ENCODE data around the gene STRADB. TPM values are rescaled to one million over a fixed set of nuclear protein-coding genes. Genes with fewer than 3 reads are reported as not detected.
A peak's percentile ranks its signal among the peaks of the same experiment; 100 is the strongest.

STRADB gene
- polyA plus RNA-seq, 3 donors: 6.9 to 25.6 (median 22.0) TPM

- no peak for TF ChIP-seq CTCF (IDR thresholded peaks at IDR 0.05)
- Histone ChIP-seq H3K9ac (ENCODE audit: insufficient read depth, low read length, poor library complexity, severe bottlenecking) (no peak overlapping the region), H3K79me2 (ENCODE audit: insufficient read depth, low read length) (no peaks in the 10 kb centered on the region), H3K27me3 (ENCODE audit: control insufficient read depth in 2 of 2, insufficient read depth in 2 of 2, low read length in 2 of 2) (no peaks in the 10 kb centered on the region), H3K4me1 (ENCODE audit: control insufficient read depth in 1 of 2, insufficient read depth in 2 of 2, low read length in 2 of 2) (no peaks in the 10 kb centered on the region), H3K27ac (ENCODE audit: low read depth in 1 of 2, low read length in 2 of 2) (no peak overlapping the region), H3K4me2 (replicated peaks; ENCODE audit: extremely low read depth, low read length, poor library complexity, severe bottlenecking) (no peak overlapping the region), H3K9me3 (replicated peaks in 1 of 2; ENCODE audit: control insufficient read depth in 1 of 2, insufficient read depth in 1 of 2, low read length in 2 of 2) (no peaks in the 10 kb centered on the region), H3K4me3 (replicated peaks in 1 of 3; ENCODE audit: low read depth in 2 of 3, low read length in 3 of 3) (no peak overlapping the region), H3K36me3 (replicated peaks in 1 of 2; ENCODE audit: control insufficient read depth in 1 of 2, insufficient read depth in 2 of 2, low read length in 2 of 2) (no peaks in the 10 kb centered on the region), H2AFZ (ENCODE audit: insufficient read depth, low read depth, low read length, poor library complexity, severe bottlenecking) (no peak overlapping the region), H4K20me1 (ENCODE audit: insufficient read depth, low read length) (no peaks in the 10 kb centered on the region)
- no peaks in the 10 kb centered on the region for H3K4me1 Mint-ChIP-seq
- H3K36me3 Mint-ChIP-seq: peaks cover 10 to 12% of the 10 kb centered on the region in 2 donors
- H3K27me3 Mint-ChIP-seq (ENCODE audit: low read depth in 3 of 3): peaks cover 0 to 5% (median 0%) of the 10 kb centered on the region in 3 donors
- no peak overlapping the region for H3K4me3 Mint-ChIP-seq
- WGBS (ENCODE audit: insufficient coverage): 100% methylated on average over 1 of the region's 4 CpGs
- intact Hi-C loops (cut with micrococcal nuclease): no loop called here
- peak overlapping the region in 1 of 7 donors; percentile 31 for H3K27ac Mint-ChIP-seq
- DNase-seq: no peak
- H3K9me3 Mint-ChIP-seq: peaks cover 0 to 9% (median 0%) of the 10 kb centered on the region in 7 donors
These were observed 33.3 kb downstream of the STRADB start for GRCh38 chr2:201484805-201485204.

DNA sequence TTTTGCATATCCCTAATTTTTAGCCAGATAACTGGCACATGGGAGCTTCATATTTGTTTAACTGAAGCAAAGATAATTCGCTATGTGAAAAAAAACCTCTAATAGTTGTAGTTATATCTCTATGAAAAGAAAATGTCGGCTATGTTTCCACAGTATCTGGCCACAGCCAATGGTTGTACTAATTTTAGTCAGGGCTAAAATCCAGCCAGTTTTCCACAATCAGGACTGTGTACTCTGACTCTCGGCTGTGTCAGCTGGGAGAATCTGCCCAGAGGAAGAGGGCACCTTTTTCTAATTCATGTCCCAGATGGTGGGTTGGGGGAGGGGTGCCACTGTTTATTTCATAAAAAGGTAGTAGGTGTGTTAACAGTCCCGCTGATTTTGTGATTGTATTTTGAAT lies 38.8 kb downstream of the STRADB start:
- no peaks in the 10 kb centered on the region for H3K4me1 ChIP-seq (ENCODE audit: control insufficient read depth in 1 of 2, insufficient read depth in 2 of 2, low read length in 2 of 2)
- peaks cover 0 to 5% (median 0%) of the 10 kb centered on the region in 3 donors for H3K27me3 Mint-ChIP-seq (ENCODE audit: low read depth in 3 of 3)
- WGBS (ENCODE audit: insufficient coverage): 80% methylated on average over 2 of the region's 4 CpGs
- intact Hi-C loops (cut with micrococcal nuclease): no loop called here
- no peaks in the 10 kb centered on the region for H3K4me1 Mint-ChIP-seq
- DNase-seq: no peak
- H3K79me2 ChIP-seq (ENCODE audit: insufficient read depth, low read length): no peaks in the 10 kb centered on the region
- no peaks in the 10 kb centered on the region for H3K9me3 ChIP-seq (replicated peaks in 1 of 2; ENCODE audit: control insufficient read depth in 1 of 2, insufficient read depth in 1 of 2, low read length in 2 of 2)
- no peaks in the 10 kb centered on the region for H4K20me1 ChIP-seq (ENCODE audit: insufficient read depth, low read length)
- H3K27ac ChIP-seq (ENCODE audit: low read depth in 1 of 2, low read length in 2 of 2): no peak overlapping the region
- no peak overlapping the region for H3K4me3 Mint-ChIP-seq
- no peaks in the 10 kb centered on the region for H3K36me3 ChIP-seq (replicated peaks in 1 of 2; ENCODE audit: control insufficient read depth in 1 of 2, insufficient read depth in 2 of 2, low read length in 2 of 2)
- no peak overlapping the region for H3K9ac ChIP-seq (ENCODE audit: insufficient read depth, low read length, poor library complexity, severe bottlenecking)
- no peaks in the 10 kb centered on the region for H3K36me3 Mint-ChIP-seq
- H3K4me2 ChIP-seq (replicated peaks; ENCODE audit: extremely low read depth, low read length, poor library complexity, severe bottlenecking): no peak overlapping the region
- H3K27me3 ChIP-seq (ENCODE audit: control insufficient read depth in 2 of 2, insufficient read depth in 2 of 2, low read length in 2 of 2): no peaks in the 10 kb centered on the region
- no peak overlapping the region for H2AFZ ChIP-seq (ENCODE audit: insufficient read depth, low read depth, low read length, poor library complexity, severe bottlenecking)
- H3K9me3 Mint-ChIP-seq: no peaks in the 10 kb centered on the region
- no peak overlapping the region for H3K4me3 ChIP-seq (replicated peaks in 1 of 3; ENCODE audit: low read depth in 2 of 3, low read length in 3 of 3)
- no peak for TF ChIP-seq CTCF (IDR thresholded peaks at IDR 0.05)
- no peak overlapping the region for H3K27ac Mint-ChIP-seq

Data from CD14-positive monocyte (primary cell).